KMS-11 (cell line): Measurements from ENCODE around the gene ZMPSTE24.

Experiments
- H2AFZ ChIP-seq: fragments of 200-600 bp; sonication (generic); 2 replicates; pipeline ENCODE4 v1.6.1; 2016; ENCODE audit warnings: antibody characterized with exemption, mixed run types, low read depth
- H3K27ac ChIP-seq: fragments of 200-600 bp; sonication (generic); 2 replicates; pipeline ENCODE4 v1.6.1; 2016; ENCODE audit warnings: mild to moderate bottlenecking, mixed run types
- H3K27me3 ChIP-seq: fragments of 200-600 bp; sonication (generic); 2 replicates; pipeline ENCODE4 v1.6.1; 2017; ENCODE audit warnings: mild to moderate bottlenecking, low read depth, mixed run types, moderate library complexity; ENCODE audit not compliant: insufficient read depth
- H3K36me3 ChIP-seq: fragments of 200-600 bp; sonication (generic); 2 replicates; pipeline ENCODE4 v1.6.1; 2017; ENCODE audit warnings: mild to moderate bottlenecking, mixed run types; ENCODE audit not compliant: insufficient read depth
- H3K4me1 ChIP-seq: fragments of 200-600 bp; sonication (generic); 2 replicates; pipeline ENCODE4 v1.6.1; 2016; ENCODE audit warnings: mild to moderate bottlenecking, low read depth, mixed run types; ENCODE audit not compliant: poor library complexity, severe bottlenecking
- H3K4me2 ChIP-seq: fragments of 200-600 bp; sonication (generic); 2 replicates; pipeline ENCODE4 v1.7.0; 2016; ENCODE audit warnings: mild to moderate bottlenecking, mixed run types
- H3K4me3 ChIP-seq: fragments of 200-600 bp; sonication (generic); IDR thresholded peaks from 2 replicates; pipeline ENCODE4 v1.6.1; 2017; ENCODE audit warnings: low read depth, low read length, mixed read lengths; ENCODE audit not compliant: insufficient read depth
- H3K79me2 ChIP-seq: fragments of 200-600 bp; sonication (generic); 2 replicates; pipeline ENCODE4 v1.6.1; 2016; ENCODE audit warnings: low read depth, mixed run types; ENCODE audit not compliant: insufficient read depth
- H3K9ac ChIP-seq: fragments of 200-600 bp; sonication (generic); 2 replicates; pipeline ENCODE4 v1.6.1; 2016; ENCODE audit warnings: mild to moderate bottlenecking, mixed run types
- H4K20me1 ChIP-seq: fragments of 200-600 bp; sonication (generic); 2 replicates; pipeline ENCODE4 v1.6.1; 2016; ENCODE audit warnings: mild to moderate bottlenecking, mixed run types; ENCODE audit not compliant: insufficient read depth
- TF ChIP-seq, protein P1 (sequence below): fragments of 200-600 bp; sonication (generic); conservative IDR thresholded peaks from 2 replicates; pipeline ENCODE4 v1.6.1; 2017; ENCODE audit warnings: low read depth, mild to moderate bottlenecking, antibody characterized with exemption, low read length, moderate library complexity, mixed read lengths

Gene ZMPSTE24

DNA sequence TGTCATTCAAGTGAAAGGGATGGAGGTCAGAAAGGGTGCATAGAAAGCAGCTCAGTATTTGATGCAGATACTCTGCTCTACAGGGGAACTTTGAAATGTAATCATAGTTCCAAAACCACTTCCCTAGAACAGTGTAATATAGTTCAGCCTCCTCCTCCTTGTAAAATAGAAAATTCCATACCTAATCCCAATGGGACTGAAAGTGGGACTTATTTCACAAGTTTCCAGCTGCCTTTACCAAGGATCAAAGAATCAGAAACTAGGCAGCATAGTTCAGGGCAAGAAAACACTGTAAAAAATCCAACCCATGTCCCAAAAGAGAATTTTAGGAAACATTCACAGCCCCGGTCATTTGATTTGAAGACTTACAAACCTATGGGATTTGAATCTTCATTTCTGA lies 18.4 kb upstream of the ZMPSTE24 start:
- no peaks in the 10 kb centered on the region for H3K27me3 ChIP-seq
- H2AFZ ChIP-seq = no peak overlapping the region
- no peaks in the 10 kb centered on the region for H3K79me2 ChIP-seq
- H3K4me1 ChIP-seq = peaks cover 12% of the 10 kb centered on the region
- no peak overlapping the region for H3K27ac ChIP-seq
- H3K4me2 ChIP-seq = no peak overlapping the region
- TF ChIP-seq, protein P1, sequence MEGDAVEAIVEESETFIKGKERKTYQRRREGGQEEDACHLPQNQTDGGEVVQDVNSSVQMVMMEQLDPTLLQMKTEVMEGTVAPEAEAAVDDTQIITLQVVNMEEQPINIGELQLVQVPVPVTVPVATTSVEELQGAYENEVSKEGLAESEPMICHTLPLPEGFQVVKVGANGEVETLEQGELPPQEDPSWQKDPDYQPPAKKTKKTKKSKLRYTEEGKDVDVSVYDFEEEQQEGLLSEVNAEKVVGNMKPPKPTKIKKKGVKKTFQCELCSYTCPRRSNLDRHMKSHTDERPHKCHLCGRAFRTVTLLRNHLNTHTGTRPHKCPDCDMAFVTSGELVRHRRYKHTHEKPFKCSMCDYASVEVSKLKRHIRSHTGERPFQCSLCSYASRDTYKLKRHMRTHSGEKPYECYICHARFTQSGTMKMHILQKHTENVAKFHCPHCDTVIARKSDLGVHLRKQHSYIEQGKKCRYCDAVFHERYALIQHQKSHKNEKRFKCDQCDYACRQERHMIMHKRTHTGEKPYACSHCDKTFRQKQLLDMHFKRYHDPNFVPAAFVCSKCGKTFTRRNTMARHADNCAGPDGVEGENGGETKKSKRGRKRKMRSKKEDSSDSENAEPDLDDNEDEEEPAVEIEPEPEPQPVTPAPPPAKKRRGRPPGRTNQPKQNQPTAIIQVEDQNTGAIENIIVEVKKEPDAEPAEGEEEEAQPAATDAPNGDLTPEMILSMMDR = no peak
- H3K9ac ChIP-seq = no peak overlapping the region
- no peaks in the 10 kb centered on the region for H4K20me1 ChIP-seq
- no peak overlapping the region for H3K4me3 ChIP-seq
- peaks cover 15% of the 10 kb centered on the region; the same call in 1 of the 2 replicates for H3K36me3 ChIP-seq

DNA sequence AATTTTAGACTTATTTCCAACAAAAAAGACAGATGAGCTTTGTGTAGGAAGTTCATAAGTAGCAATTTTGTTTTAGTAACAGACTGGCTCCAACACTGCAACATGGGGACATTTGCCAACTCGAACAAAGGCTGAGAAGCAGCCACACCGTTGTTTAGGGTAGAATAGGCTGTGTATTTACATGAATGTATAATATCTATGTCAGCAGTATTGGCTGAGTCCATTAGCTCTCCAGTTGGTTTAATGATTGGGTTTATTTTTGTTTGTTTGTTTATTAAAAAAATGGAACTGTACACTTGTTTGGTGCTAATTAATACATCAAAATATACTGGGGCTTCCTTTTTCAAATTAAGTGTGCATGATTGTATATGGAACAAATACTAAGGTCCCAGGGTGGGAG lies 17.6 kb upstream of the ZMPSTE24 start:
- Histone ChIP-seq H4K20me1 (no peaks in the 10 kb centered on the region), H3K4me1 (peaks cover 12% of the 10 kb centered on the region)

DNA sequence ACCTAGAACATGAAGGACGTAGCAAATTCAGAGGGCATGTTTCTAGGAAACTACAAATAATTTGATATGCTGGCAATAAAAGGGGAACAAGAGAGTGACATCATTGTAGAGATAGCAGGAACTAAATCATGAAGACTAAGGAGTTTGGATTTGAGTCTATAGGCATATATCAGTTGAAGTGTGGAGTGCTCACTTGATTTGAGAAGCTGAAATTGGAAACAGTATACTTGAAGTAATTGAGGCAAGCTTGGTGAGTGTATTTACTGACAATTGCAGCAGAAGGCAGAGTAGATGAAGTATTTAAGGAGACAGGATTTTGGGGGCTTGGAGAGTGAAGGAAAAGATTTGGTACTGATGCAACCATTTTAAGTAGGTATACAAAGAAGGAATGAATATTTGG lies 16.7 kb upstream of the ZMPSTE24 start:
- TF ChIP-seq, protein P1 = no peak
- H3K4me1 ChIP-seq = peaks cover 12% of the 10 kb centered on the region
- H3K79me2 ChIP-seq = no peaks in the 10 kb centered on the region

More for the DNA sequence above, 17.6 kb upstream of the ZMPSTE24 start:
- H3K36me3 ChIP-seq = peaks cover 15% of the 10 kb centered on the region; the same call in 1 of the 2 replicates
- H3K4me3 ChIP-seq = no peak overlapping the region
- H3K27me3 ChIP-seq = no peaks in the 10 kb centered on the region
- H3K79me2 ChIP-seq = no peaks in the 10 kb centered on the region
- TF ChIP-seq, protein P1 = no peak
- H3K27ac ChIP-seq = no peak overlapping the region
- no peak overlapping the region for H3K4me2 ChIP-seq
- H2AFZ ChIP-seq = no peak overlapping the region
- no peak overlapping the region for H3K9ac ChIP-seq

DNA sequence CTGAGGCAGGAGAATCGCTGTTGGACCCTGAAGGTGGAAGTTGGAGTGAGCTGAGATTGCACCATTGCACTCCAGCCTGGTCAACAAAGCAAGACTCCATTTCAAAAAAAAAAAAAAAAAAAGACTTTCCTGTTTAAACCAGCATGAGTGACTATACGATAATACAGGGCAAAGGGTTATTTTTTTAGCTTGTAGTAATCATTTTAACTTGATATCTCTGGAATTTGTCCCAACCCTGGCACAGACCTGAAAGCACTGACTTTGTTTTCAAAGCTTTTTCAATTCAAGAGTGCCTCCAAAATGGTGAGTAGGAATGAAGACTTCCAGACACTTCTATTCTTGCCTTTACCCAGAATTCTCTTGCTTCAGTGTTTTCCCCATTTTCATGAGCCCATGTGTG lies 14.7 kb upstream of the ZMPSTE24 start:
- no peaks in the 10 kb centered on the region for H3K79me2 ChIP-seq
- no peak overlapping the region for H3K9ac ChIP-seq
- H3K27ac ChIP-seq = no peak overlapping the region
- no peaks in the 10 kb centered on the region for H4K20me1 ChIP-seq
- H3K4me3 ChIP-seq = no peak overlapping the region
- H3K36me3 ChIP-seq = no peaks in the 10 kb centered on the region
- H3K4me2 ChIP-seq = no peak overlapping the region
- no peaks in the 10 kb centered on the region for H3K27me3 ChIP-seq
- no peak overlapping the region for H2AFZ ChIP-seq
- peaks cover 1% of the 10 kb centered on the region for H3K4me1 ChIP-seq
- TF ChIP-seq, protein P1 = no peak

More for the DNA sequence above, 16.7 kb upstream of the ZMPSTE24 start:
- peaks cover 9% of the 10 kb centered on the region; the same call in 1 of the 2 replicates for H3K36me3 ChIP-seq
- H3K9ac ChIP-seq = no peak overlapping the region
- H2AFZ ChIP-seq = no peak overlapping the region
- no peak overlapping the region for H3K4me3 ChIP-seq
- H3K4me2 ChIP-seq = no peak overlapping the region
- H3K27ac ChIP-seq = no peak overlapping the region
- H3K27me3 ChIP-seq = no peaks in the 10 kb centered on the region
- H4K20me1 ChIP-seq = no peaks in the 10 kb centered on the region
